GM18873 (cell line): ENCODE measurements around the gene NFATC4.
"Not testable (repeated sequence)": the region's sequence is repeated elsewhere in the genome, so short reads cannot be mapped to it uniquely, and the experiment has no call there.

Experiments
- ATAC-seq: cut with Tn5 transposase; IDR thresholded peaks from one replicate; pipeline ENCODE4 v1.9.1; 2021; ENCODE audit warnings: mild to moderate bottlenecking, moderate library complexity, moderate number of reproducible peaks; ENCODE audit not compliant: unreplicated experiment, low FRiP score

Gene NFATC4

DNA sequence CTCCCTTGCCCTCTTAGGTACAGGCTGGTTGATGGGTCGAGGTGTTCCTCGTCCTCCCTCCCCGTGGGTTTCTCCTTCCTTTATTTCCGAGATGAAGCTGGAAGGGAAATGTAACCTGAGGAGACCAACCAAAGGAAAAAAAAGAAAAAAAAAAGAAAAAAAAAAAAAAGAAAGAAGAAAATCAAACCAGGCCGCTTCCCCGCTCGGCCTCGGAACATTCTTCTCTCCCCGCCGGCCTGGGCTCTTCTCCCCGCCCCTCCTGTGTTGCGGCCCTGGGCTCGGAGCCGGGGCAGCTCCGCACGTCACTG lies 1.6 kb upstream of the NFATC4 start:
- ATAC-seq = peak; percentile 39

DNA sequence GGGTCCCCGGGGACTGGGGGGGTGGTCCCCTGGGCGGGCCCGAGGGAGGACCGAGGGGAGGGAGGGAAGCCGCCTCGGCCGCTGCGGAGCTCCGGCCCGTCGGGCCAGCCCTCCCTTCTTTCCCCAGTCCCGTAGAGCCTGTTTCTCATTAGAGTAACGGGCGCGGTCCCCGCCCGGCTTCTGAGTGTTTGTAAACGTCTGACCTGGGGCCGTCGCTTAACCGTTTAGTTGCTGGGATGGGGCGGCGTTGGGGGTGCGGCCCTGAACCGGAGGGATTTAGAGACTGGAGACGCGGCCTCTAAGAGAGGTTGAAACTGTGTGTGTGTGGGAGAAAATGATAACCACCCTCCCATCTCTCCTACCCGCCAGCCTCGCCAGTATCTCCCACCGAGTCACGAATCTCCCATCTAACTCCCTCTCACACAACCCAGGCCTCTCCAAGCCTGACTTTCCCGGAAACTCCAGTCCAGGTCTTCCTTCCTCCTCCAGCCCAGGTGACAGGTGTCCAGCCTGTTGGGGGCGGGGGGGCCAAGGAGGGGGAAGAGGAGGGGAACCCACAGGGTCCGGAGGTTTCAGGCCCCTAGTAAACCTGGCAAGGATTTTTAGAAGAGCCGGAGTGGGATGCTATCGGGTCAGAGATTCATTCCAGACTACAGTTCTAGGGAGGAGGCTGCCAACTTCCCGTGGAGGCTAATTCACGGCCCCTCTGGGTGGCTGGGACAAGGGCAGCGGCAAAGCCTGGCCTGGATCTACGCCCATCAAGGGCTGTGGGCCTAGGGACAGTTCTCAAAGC lies 1.1 kb upstream of the NFATC4 start:
- ATAC-seq = peak; percentile 41

GRCh38 chr14:24368212-24368561 lies 203 bp downstream of the NFATC4 start:
- no peak for ATAC-seq

GRCh38 chr14:24368562-24369252 lies 723 bp downstream of the NFATC4 start:
- no peak for ATAC-seq

DNA sequence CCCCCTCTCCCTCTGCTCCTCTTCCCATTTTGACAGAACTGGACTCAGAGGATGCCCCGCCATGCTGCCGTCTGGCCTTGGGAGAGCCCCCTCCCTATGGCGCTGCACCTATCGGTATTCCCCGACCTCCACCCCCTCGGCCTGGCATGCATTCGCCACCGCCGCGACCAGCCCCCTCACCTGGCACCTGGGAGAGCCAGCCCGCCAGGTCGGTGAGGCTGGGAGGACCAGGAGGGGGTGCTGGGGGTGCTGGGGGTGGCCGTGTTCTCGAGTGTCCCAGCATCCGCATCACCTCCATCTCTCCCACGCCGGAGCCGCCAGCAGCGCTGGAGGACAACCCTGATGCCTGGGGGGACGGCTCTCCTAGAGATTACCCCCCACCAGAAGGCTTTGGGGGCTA lies 1.5 kb downstream of the NFATC4 start:
- ATAC-seq = no peak

- ATAC-seq = no peak
These were observed 2.1 kb downstream of the NFATC4 start for GRCh38 chr14:24369907-24370687.

- no peak for ATAC-seq
These were observed 2.8 kb downstream of the NFATC4 start for GRCh38 chr14:24370748-24371147.

DNA sequence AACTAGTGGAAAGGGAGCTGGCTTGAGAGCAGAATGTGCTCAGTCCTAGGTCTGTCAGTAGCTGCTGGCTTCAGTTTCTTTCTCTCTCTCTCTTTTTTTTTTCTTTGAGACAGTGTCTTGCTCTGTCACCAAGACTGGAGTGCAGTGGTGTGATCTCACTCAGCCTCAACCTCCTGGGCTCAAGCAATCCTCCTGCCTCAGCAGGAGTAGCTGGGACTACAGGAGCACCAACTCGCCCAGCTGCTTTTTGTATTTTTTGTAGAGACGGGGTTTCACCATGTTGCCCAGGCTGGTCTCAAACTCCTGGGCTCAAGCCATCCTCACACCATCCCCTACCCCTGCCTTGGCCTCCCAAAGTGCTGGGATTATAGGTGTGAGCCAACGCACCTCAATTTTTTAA lies 3.6 kb downstream of the NFATC4 start:
- not testable (repeated sequence) for ATAC-seq

DNA sequence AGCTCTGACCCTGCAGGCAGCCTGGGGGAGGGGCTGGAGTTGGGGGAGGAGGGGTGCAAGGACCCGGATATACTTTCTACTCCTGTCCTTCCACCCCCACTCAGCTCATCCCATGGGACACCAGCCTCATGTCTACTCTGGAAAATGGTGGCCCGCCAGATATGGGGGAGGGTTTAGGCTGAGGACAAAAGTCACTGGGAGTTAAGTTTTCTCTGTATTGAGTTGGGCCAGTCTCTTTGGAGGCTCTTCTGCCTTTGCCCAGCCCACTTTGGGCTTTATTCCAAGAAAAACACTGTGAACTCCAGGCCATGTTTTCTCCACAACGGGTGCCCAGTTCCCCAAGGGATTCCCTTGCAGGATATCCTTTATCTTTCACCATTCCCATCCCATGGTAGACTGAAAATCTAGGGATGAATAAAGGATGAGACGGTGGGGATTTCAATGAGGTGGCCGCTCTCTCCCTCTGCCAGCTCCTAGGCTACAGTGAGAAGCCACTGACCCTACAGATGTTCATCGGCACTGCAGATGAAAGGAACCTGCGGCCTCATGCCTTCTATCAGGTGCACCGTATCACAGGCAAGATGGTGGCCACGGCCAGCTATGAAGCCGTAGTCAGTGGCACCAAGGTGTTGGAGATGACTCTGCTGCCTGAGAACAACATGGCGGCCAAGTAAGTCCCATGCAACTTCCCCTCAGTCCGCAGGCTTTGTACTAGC lies 4.9 kb downstream of the NFATC4 start:
- ATAC-seq = no peak

DNA sequence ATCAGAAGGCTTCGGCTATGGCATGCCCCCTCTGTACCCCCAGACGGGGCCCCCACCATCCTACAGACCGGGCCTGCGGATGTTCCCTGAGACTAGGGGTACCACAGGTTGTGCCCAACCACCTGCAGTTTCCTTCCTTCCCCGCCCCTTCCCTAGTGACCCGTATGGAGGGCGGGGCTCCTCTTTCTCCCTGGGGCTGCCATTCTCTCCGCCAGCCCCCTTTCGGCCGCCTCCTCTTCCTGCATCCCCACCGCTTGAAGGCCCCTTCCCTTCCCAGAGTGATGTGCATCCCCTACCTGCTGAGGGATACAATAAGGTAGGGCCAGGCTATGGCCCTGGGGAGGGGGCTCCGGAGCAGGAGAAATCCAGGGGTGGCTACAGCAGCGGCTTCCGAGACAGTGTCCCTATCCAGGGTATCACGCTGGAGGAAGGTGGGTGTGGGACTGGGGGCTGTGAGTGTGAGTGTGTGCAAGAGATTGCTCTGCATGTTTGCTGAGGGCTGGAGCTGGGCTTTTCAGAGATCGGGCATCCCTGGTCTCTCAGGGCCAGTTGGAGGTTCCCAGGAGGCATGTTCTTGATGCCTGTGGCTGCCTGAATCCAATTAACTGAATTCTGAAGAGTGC lies 8.6 kb downstream of the NFATC4 start:
- ATAC-seq = no peak

- ATAC-seq = no peak
These were observed 9.1 kb downstream of the NFATC4 start for GRCh38 chr14:24377126-24377525.

DNA sequence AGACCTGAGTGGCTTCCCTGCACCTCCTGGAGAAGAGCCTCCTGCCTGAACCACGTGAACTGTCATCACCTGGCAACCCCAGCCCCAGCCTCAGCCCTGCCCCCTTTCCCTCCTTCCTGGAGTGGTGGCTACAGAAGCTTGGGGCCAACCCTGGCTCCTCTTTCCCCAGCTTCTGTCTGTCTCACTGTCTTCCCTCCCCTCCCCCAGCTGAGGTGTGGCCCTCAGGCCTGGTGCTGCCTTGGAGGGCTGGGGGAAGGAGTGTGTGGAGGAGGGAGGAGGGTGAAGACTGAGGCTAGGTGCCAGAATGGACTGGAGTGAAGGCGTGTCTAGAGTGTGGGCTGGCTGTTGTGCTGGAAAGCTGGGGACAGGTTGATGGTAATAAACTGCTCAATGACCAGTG lies 9.7 kb downstream of the NFATC4 start:
- ATAC-seq = no peak

DNA sequence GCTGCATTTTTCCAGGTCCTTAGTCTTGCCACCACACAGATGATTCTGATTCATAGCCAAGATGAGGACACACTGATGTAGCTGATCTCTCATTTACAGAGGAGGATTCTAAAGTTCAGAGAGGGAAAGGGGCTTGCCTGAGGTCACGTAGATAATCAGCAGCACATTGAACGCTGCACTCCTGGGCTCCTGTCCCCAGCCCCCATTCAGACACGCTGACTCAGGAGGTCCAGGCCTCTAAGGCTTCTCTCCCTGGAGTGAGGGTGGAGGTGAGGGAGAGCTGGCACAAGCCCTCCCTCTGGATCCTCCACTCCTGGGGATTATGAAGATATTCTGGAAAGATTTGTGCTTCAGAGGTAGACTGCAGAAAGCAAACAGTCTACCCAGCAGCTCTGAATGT lies 10.3 kb downstream of the NFATC4 start:
- no peak for ATAC-seq

DNA sequence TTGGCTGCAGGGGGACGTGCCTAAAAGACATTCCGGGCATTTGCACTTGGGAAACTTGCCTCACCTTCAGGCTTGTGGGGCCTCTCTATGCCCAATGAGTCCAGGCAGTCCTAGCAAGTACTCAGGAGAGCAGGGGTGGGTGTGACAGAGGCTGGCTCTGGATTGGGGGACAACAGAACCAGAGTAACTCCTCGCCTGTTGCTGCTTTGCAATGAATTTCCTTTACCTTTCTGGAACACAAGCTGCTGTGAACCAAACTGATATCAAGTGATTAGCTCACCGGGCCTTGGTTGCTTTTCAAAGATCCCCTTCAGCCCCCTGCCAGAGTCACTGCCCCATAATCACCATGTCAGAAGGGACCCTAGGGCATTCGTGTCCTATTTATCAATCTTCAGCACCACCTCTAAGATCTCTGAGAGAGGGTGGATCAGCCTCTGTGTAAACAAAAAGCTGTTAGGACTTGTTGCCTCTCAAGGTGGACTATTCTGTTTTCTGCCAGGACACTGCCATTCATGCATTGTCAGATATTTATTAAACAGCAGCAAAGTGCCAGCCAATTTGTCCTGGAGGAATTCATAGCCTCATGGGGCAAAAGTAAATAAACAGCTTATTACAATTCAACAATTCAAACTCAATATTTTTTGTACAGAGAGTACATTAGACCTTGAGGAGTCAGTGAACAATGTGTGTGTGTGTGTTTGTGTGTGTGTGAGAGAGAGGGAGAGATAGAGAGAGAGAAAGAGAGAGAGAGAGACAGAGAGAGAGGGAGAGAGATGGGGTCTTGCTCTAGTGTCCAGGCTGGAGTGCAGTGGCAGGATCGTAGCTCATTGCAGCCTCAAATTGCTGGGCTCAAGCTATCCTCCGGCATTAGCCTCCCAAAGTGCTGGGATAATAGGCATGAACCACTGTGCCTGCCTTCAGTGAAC lies 11.3 kb downstream of the NFATC4 start:
- ATAC-seq = no peak

DNA sequence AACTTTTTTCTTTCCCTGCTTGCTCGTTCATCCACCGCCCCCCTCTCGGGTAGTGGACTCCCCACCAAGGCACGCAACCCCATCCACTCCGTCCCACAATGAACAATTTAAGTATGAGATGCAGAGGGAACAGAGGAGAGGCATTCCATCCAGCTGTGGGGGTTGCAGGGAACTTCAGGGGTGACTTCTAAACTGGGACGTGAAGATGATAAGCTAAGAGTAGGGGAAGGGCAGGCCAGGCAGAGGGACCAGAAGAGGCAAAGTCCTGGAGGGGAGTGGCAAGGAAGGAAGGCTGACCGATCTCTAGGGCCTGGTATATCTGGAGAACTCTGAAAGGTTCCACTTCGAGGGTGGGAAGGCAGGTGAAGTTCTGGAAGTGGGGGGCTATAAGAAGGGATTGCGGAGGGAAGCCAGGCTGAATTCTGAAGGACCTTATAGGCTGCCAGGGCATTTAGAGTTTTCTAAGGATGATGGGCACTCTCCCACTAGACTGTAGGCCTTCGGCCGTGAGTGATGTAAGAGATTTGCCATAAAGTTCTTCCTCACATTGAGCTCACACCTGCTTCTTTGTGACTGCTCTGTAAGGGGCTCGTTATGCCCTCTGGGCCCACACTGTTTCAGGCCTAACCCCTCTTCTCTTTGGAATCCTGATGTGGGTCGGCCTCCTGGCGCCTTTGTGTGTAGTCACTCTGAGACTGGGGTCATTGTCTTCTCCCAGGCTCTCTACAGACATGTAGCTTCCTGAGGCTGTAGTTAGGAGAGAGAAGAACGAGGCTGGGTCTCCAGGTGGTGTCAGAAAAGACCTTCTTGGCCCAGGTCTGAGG lies 12.1 kb downstream of the NFATC4 start:
- ATAC-seq = no peak

- no peak for ATAC-seq
These were observed 13.5 kb downstream of the NFATC4 start for GRCh38 chr14:24381363-24382063.

DNA sequence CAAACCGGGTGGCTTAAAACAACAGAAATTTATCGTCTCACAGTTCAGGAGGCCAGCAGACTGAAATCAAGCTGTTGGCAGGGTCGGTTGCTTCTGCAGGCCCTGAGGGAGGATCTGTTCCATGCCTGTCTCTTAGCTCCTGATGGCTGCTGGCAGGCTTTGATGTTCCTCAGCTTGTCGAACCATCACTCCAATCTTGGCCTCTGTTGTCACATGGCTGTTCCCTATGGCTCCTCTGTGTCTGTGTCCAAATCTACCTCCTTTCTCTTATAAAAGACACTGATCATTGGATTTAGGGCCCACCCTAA lies 14.0 kb downstream of the NFATC4 start:
- no peak for ATAC-seq

GRCh38 chr14:24384169-24384568 lies 16.2 kb downstream of the NFATC4 start:
- ATAC-seq = no peak
